T-helper 22 cell (primary cell): ENCODE measurements around the gene PLEKHA8.

Experiments
- DNase-seq: peaks from one replicate; pipeline ENCODE4 v3.0.0-alpha.2; 2020; ENCODE audit warnings: low read depth

PLEKHA8 gene

GRCh38 chr7:30146127-30146612 is 118.0 kb downstream of the PLEKHA8 start:
- DNase-seq = no peak

DNA sequence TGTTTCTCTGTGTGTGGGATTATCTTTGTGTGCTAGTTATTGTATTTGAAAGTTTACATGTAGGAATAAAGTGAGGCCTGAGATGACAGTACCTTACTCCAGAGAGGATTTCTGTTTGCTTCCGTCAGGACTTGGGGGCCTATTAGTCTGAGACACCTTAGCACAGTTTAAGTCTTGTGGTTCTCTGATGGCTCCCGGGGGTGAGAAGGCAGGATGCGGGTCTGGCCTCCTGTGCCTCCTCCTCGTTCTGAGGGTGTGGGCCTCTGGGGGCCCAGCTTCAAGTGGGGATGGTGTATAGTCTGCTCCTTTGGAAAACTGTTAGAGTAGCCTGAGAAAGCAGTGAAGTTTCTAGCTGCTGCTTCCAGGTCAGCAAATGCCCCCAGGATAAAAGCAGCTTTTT is 119.0 kb downstream of the PLEKHA8 start:
- no peak for DNase-seq

DNA sequence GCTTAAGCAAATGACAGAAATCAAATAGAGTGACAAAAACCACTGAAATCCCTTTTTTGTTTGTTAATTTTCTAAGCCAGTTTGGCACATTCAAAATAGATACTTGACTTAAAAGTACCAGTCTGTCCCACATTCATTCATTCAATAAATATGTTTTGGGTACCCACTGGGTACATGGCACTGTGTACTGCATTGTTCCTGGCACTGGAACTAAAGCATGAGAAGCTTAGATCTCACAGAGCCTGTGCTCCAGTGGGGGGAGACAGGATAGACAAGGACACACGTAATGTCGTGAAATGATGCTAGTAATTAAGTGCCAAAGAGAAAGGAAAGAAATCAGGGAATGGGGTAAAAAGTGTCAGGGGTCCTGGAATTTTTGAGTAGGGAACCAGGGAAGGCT is 119.6 kb downstream of the PLEKHA8 start:
- DNase-seq = no peak

- DNase-seq = no peak
Observed at GRCh38 chr7:30148426-30148825, 120.2 kb downstream of the PLEKHA8 start.

DNA sequence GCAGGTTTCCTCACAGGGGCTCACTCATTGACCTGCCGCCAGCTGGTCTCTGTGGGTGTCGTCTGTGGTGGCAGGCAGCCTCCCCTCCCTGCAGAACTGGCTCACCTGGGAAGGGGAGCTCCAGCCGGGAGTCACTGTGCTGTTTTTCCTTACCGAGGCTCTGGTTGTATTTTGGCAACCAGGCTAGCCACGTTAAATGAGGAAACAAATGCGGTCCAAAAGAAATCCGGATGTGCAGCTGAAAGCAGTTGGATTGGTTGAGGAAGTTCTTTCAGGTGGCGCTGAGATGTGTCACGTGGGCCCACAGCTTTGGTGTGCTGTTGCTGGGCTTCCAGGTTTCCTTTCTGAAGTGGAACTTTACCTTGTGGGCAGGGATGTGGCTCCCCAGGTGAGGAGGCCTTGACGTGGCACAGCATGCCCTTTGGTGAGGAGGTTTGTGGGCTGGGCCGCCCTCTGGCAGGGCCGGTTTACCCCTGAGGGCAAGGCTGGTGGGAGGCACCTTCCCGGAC is 120.8 kb downstream of the PLEKHA8 start:
- DNase-seq = no peak

DNA sequence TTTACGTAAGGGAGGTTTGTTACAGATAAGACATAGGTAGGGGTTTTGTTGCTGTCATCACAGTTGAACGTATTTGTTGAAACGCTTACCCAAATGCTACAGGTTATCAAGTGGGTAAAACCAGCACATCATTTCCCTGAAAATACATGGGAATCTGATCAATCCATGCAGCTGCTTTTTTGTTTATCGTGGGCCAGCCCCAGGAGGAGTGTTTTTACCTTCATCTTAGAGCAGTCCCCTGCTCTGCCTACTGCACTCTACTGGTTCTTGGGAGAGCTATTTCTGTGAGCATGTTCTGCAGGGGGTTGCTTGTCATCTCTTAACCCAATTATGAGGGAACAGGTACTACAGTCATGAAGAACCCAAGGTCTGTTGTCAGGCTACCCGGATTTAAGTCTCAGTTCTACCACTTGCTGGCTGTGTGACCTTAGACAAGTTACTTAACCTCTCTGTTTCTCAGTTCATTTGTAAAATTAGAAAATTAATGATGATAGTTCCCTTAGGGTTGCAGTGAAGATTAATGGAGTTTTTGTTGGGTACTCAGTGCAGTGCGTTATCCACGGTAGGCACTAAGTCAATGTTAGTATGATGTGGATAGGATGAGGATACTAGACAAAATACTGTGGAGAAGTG is 121.5 kb downstream of the PLEKHA8 start:
- no peak for DNase-seq

DNA sequence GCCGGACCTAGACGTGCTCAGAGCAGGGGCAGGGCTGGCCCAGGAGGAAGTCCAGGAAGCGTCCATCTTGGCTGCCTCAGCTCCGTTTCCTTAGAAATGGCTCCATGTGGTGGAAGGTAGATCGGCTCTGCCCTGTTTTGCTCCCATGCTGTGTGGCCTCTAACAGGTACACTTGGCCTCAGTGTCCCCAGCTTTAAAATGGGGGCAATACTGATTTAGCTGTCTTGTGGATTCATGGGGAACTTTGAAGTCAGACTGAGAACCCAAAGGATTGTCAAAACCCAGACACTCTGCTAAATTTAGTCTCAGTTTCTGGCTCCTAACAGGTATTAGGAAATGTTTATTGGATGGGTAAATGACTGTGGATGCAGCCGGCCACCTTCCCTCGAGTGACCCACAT is 122.5 kb downstream of the PLEKHA8 start:
- no peak for DNase-seq

- DNase-seq = no peak
Observed at GRCh38 chr7:30154111-30154587, 125.9 kb downstream of the PLEKHA8 start.

GRCh38 chr7:30155481-30155880 is 127.3 kb downstream of the PLEKHA8 start:
- DNase-seq = no peak

- no peak for DNase-seq
Observed at GRCh38 chr7:30157204-30157603, 129.0 kb downstream of the PLEKHA8 start.

- no peak for DNase-seq
Observed at GRCh38 chr7:30159163-30159562, 131.0 kb downstream of the PLEKHA8 start.

DNA sequence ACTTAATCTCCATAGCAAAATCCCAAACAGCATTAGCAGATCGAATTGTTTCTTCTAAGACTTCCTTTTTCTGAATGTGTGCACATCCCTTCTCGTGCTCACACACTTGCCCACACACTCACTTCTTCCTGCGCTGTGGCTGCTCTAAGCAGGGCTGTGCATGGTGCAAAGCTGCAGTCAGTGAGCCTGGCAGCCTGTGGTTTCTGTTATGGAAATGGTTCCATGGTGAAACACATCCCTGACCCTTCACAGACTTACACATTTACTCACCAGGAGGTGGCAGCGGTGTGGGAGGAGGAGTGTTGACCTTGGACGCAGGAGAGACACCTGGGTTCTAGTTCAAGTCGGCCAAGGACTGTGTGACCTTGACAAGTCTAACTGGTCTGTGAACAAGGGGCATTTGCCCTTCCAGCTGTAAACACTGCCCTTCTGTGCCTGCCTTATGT is 131.5 kb downstream of the PLEKHA8 start:
- DNase-seq = no peak

DNA sequence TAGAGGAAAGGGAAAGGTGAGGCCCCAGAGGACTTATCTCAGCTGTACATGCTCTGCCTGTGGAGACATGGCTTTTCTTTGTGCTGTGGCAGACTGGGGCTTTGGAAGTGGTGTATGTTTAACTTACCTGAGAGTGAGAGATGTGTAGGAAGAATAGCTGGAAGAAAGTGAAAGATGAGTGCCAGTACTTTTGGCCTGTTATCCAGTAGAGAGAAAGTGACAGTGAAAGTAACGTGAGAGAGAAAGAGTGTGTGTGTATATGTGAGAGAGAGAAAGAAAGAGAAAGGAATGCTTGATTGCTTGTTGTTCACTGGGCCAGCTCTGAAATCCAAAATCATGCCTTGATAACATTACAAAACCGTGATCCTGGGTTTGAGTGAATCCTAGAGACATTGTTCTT is 132.1 kb downstream of the PLEKHA8 start:
- no peak for DNase-seq

DNA sequence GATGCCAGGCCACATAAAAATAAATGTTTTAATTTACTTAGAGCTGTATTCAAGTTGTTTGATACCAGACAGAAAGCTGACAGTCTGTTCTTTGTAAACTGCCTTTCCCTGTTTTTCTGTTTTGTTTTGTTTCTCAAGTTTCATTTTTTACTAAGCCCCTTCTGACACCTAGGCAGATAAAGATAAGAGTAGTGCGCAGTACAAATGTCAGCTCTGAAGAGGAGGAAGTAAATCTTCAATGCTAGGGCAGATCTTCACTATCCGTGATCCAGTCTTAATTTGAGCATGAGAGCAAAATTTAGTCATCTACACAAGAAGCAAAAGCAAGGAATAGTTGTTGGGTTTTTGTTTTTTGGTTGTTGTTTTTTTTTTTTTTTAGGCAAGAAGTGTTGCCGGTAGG is 133.9 kb downstream of the PLEKHA8 start:
- no peak for DNase-seq

GRCh38 chr7:30162622-30163124 is 134.5 kb downstream of the PLEKHA8 start:
- no peak for DNase-seq

DNA sequence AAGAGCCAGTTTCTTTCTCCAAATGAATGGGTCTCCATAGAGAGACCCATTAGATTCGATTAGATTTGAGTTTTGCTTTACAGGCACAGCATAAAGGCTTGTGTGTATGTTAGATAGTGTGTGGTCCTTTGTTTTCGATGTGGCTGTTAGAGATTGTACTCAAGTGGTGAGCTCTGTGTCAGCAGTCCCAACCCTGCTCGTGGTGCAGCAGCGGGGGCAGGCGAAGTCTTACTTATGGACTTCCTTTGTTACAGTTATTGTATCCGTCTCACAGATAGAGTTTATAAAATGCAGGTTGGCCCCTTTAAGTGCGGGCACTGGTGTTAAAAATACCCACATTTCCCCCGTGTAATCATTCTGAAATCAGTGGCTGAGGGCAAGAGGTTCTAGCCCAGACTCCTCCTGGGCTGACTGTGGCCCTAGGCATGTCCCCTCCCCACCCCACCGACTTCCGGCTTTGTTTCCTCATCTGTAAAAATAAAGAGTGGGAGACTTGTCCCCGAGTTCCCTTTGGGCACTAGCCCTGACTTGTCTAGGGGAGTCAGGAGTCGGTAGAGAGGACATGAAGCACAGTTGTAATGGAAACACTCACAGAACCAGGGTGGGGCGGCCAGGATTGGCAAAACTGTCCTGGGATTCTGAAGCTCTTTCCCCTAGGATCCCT is 135.2 kb downstream of the PLEKHA8 start:
- no peak for DNase-seq

- DNase-seq = no peak
Observed at GRCh38 chr7:30164567-30164966, 136.4 kb downstream of the PLEKHA8 start.

- no peak for DNase-seq
Observed at GRCh38 chr7:30165590-30165989, 137.4 kb downstream of the PLEKHA8 start.

- no peak for DNase-seq
Observed at GRCh38 chr7:30166155-30166840, 138.1 kb downstream of the PLEKHA8 start.

GRCh38 chr7:30166841-30167235 is 138.6 kb downstream of the PLEKHA8 start:
- DNase-seq = no peak

DNA sequence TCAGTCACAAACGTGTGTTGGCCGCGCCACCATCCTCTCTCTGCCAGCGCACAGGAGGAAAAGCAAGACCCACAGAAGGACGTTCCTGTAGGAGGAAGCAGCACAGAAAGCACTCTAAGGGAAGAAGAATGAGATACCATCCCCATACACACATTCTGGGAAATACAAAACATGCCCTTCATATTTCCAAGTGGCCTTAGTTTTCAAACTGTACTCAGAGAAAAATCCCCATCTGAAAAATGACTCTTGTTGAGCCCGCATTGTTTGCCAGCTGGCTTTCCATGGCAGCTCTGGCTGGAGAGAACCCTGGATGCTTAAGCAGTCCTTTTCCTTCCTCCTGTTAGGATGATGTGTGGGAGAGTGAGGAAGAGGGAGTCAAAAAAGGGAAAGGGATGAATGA is 139.7 kb downstream of the PLEKHA8 start:
- no peak for DNase-seq

- no peak for DNase-seq
Observed at GRCh38 chr7:30168835-30169573, 140.8 kb downstream of the PLEKHA8 start.
